MCF 10A (cell line): Measurements from ENCODE around the gene FGGY. TPM values are rescaled to one million over a fixed set of nuclear protein-coding genes. Genes with fewer than 3 reads are reported as not detected.

Experiments
- BruUV-seq: library from RNA; stranded (reverse); fragments of 400-500 nt; replicated peaks from 2 replicates; lab custom pipeline; 2021; lab: Mats Ljungman, UMichigan
- CTCF ChIA-PET: fragments of 300-600 bp; sonication (Branson Sonifier 250); formaldehyde crosslinking; extraction: SDS; loops from one replicate; lab custom pipeline; 2021; ENCODE audit warnings: antibody characterized with exemption, inconsistent platforms; lab: Yijun Ruan, JAX
- POLR2A ChIA-PET: fragments of 300-600, 350-650 bp; sonication (Branson Sonifier 250); formaldehyde crosslinking; extraction: SDS; loops from one replicate; lab custom pipeline; 2020; ENCODE audit warnings: antibody characterized with exemption, inconsistent platforms; lab: Yijun Ruan, JAX
- DNase-seq: peaks from one replicate; pipeline ENCODE4 v3.0.0-alpha.2; 2018; ENCODE audit not compliant: unreplicated experiment
- H3K27ac Mint-ChIP-seq: one replicate; pipeline ENCODE4 v1.8.0; 2022; ENCODE audit warnings: mild to moderate bottlenecking, low read depth, mixed read lengths; ENCODE audit not compliant: unreplicated experiment
- H3K27me3 Mint-ChIP-seq: one replicate; pipeline ENCODE4 v1.8.0; 2022; ENCODE audit warnings: mixed read lengths; ENCODE audit not compliant: insufficient read depth, unreplicated experiment
- H3K36me3 Mint-ChIP-seq: one replicate; pipeline ENCODE4 v1.8.0; 2022; ENCODE audit warnings: mild to moderate bottlenecking, moderate library complexity, mixed read lengths; ENCODE audit not compliant: insufficient read depth, unreplicated experiment
- H3K4me1 Mint-ChIP-seq: one replicate; pipeline ENCODE4 v1.8.0; 2022; ENCODE audit warnings: mixed read lengths; ENCODE audit not compliant: insufficient read depth, unreplicated experiment
- H3K4me3 Mint-ChIP-seq: one replicate; pipeline ENCODE4 v1.8.0; 2022; ENCODE audit warnings: mild to moderate bottlenecking, moderate library complexity, mixed read lengths; ENCODE audit not compliant: unreplicated experiment
- H3K9me3 Mint-ChIP-seq: one replicate; pipeline ENCODE4 v1.8.0; 2022; ENCODE audit warnings: mixed read lengths; ENCODE audit not compliant: unreplicated experiment
- intact Hi-C: fragments of 100-400 bp; cut with micrococcal nuclease; formaldehyde crosslinking; loops from 2 replicates; pipeline ENCODE4 v1.14.1; 2022
- total RNA-seq: library from RNA; stranded (reverse); gene quantifications from 2 replicates; pipeline ENCODE4 v1.2.3, GENCODE V29; 2022
- TF ChIP-seq, protein P1 (sequence below): fragments of 200-600 bp; IDR thresholded peaks from one replicate; pipeline ENCODE4 v1.8.0; 2022; ENCODE audit warnings: antibody characterized with exemption, mild to moderate bottlenecking; ENCODE audit not compliant: unreplicated experiment

The FGGY gene
- total RNA-seq, 1 experiment from 2014 or later: 10.6 TPM

GRCh38 chr1:59414406-59415133, 117.7 kb downstream of the FGGY start:
- no peak for DNase-seq
- Mint-ChIP-seq H3K27me3 (no peaks in the 10 kb centered on the region), H3K4me1 (peaks cover 6% of the 10 kb centered on the region), H3K36me3 (no peaks in the 10 kb centered on the region), H3K27ac (no peak overlapping the region), H3K9me3 (peaks cover 7% of the 10 kb centered on the region), H3K4me3 (no peak overlapping the region)
- ChIA-PET POLR2A (interaction anchor here (0.5 to 0.7 kb wide), 3 partner anchors 531 to 853 kb away, joined by 3 to 4 read pairs (median 3); partner anchors contain the start of gene JUN), CTCF (no interaction called here)
- intact Hi-C loops: no loop called here
- no TSS peak for BruUV-seq
- TF ChIP-seq, protein P1, sequence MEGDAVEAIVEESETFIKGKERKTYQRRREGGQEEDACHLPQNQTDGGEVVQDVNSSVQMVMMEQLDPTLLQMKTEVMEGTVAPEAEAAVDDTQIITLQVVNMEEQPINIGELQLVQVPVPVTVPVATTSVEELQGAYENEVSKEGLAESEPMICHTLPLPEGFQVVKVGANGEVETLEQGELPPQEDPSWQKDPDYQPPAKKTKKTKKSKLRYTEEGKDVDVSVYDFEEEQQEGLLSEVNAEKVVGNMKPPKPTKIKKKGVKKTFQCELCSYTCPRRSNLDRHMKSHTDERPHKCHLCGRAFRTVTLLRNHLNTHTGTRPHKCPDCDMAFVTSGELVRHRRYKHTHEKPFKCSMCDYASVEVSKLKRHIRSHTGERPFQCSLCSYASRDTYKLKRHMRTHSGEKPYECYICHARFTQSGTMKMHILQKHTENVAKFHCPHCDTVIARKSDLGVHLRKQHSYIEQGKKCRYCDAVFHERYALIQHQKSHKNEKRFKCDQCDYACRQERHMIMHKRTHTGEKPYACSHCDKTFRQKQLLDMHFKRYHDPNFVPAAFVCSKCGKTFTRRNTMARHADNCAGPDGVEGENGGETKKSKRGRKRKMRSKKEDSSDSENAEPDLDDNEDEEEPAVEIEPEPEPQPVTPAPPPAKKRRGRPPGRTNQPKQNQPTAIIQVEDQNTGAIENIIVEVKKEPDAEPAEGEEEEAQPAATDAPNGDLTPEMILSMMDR: no peak

- BruUV-seq: no TSS peak
- intact Hi-C loops: no loop called here
- Mint-ChIP-seq H3K36me3 (no peaks in the 10 kb centered on the region), H3K4me3 (no peak overlapping the region), H3K4me1 (peaks cover 6% of the 10 kb centered on the region), H3K9me3 (peaks cover 7% of the 10 kb centered on the region), H3K27ac (no peak overlapping the region), H3K27me3 (no peaks in the 10 kb centered on the region)
- DNase-seq: no peak
- POLR2A ChIA-PET: no interaction called here
- TF ChIP-seq, protein P1: no peak
- CTCF ChIA-PET: interaction anchor here (0.7 kb wide), 1 partner anchor 284 kb away, joined by 3 read pairs; no protein-coding TSS in a partner anchor
Measured at GRCh38 chr1:59415286-59415850, 118.5 kb downstream of the FGGY start.

DNA sequence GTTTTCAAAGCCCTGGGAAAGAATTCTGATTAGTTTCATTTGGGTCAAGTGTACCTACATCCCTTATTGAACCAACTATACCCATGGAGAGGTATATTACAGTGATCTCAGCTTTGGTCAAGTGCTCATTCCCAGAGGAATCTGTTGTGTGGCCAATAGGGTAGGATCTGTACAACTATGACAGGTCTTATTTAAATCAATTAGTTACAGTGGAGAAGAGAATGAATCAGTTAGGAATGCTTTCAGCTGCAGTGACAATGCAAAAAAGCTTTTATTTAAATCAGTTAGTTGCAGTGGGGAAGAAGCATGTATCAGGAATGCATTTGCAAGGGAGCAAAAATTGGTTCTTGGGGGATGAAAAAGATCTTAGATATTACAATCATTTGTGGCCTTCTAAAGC, 119.0 kb downstream of the FGGY start:
- H3K36me3 Mint-ChIP-seq: no peaks in the 10 kb centered on the region
- ChIA-PET POLR2A (no interaction called here), CTCF (interaction anchor here (0.7 kb wide), 1 partner anchor 284 kb away, joined by 3 read pairs; no protein-coding TSS in a partner anchor)
- TF ChIP-seq, protein P1: no peak
- H3K27me3 Mint-ChIP-seq: no peaks in the 10 kb centered on the region
- H3K9me3 Mint-ChIP-seq: peaks cover 7% of the 10 kb centered on the region
- no peak overlapping the region for H3K27ac Mint-ChIP-seq
- H3K4me3 Mint-ChIP-seq: no peak overlapping the region
- BruUV-seq: no TSS peak
- intact Hi-C loops: no loop called here
- no peak for DNase-seq
- peaks cover 6% of the 10 kb centered on the region for H3K4me1 Mint-ChIP-seq

DNA sequence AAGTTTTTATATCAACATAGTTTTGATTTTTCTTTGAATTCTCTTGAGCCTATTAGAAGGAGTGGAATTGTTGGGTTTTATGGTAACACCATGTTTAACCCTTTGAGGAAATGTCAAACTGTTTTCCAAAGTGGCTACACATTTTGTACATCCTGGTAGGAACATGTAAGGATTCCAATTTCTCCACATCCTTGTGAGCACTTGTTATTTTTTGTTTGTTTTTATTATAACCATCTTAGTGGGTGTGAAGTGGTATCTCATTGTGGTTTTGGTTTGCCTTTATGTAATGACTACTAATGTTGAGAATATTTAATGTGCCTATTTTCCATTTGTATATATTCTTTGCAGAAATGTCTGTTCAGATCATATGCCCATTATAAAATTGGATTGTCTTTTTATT, 120.5 kb downstream of the FGGY start:
- BruUV-seq: no TSS peak
- H3K36me3 Mint-ChIP-seq: no peaks in the 10 kb centered on the region
- H3K9me3 Mint-ChIP-seq: peaks cover 7% of the 10 kb centered on the region
- TF ChIP-seq, protein P1: no peak
- H3K4me3 Mint-ChIP-seq: no peak overlapping the region
- DNase-seq: no peak
- intact Hi-C loops: no loop called here
- peaks cover 6% of the 10 kb centered on the region for H3K4me1 Mint-ChIP-seq
- H3K27me3 Mint-ChIP-seq: no peaks in the 10 kb centered on the region
- no peak overlapping the region for H3K27ac Mint-ChIP-seq
- ChIA-PET CTCF (no interaction called here), POLR2A (interaction anchor here (0.8 kb wide), 1 partner anchor 11 kb away, joined by 3 read pairs; no protein-coding TSS in a partner anchor)
